Osteoblast (primary cell): ENCODE results near the gene NUP50. TPM values are rescaled to one million over a fixed set of nuclear protein-coding genes. Genes with fewer than 3 reads are reported as not detected.

Source experiments
- DNase-seq: peaks from one replicate; pipeline ENCODE4 v3.0.0; 2011; ENCODE audit warnings: low spot score, mixed read lengths; ENCODE audit not compliant: insufficient read length; ENCODE audit errors: missing footprints
- H2AFZ ChIP-seq: 2 replicates; pipeline ENCODE4 v1.6.0; 2011; ENCODE audit warnings: mild to moderate bottlenecking, low read length
- H3K27ac ChIP-seq: 2 replicates; pipeline ENCODE4 v1.5.1; 2011; ENCODE audit warnings: mild to moderate bottlenecking, low read depth, low read length, moderate library complexity
- H3K27me3 ChIP-seq: 2 replicates; pipeline ENCODE4 v1.6.0; 2012; ENCODE audit warnings: mild to moderate bottlenecking, control low read depth, inconsistent platforms, low read length, moderate library complexity; ENCODE audit not compliant: insufficient read depth
- H3K36me3 ChIP-seq: 2 replicates; pipeline ENCODE4 v1.5.1; 2011; ENCODE audit warnings: mild to moderate bottlenecking, low read length, control low read depth, moderate library complexity; ENCODE audit not compliant: insufficient read depth
- H3K4me1 ChIP-seq: 2 replicates; pipeline ENCODE4 v1.5.1; 2011; ENCODE audit warnings: mild to moderate bottlenecking, low read length, control low read depth, moderate library complexity; ENCODE audit not compliant: insufficient read depth
- H3K4me2 ChIP-seq: 2 replicates; pipeline ENCODE4 v1.6.0; 2011; ENCODE audit warnings: mild to moderate bottlenecking, low read length; ENCODE audit not compliant: insufficient read depth
- H3K4me3 ChIP-seq: fragments of 200-600 bp; sonication (generic); 3 replicates; pipeline ENCODE4 v1.5.1; 2012; ENCODE audit warnings: mild to moderate bottlenecking, low read length, inconsistent platforms; ENCODE audit not compliant: insufficient read depth
- H3K79me2 ChIP-seq: 2 replicates; pipeline ENCODE4 v1.6.0; 2012; ENCODE audit warnings: mild to moderate bottlenecking, low read length, control low read depth, inconsistent platforms; ENCODE audit not compliant: insufficient read depth
- H3K9me3 ChIP-seq: 2 replicates; pipeline ENCODE4 v1.5.1; 2011; ENCODE audit warnings: low read depth, low read length, control low read depth
- H4K20me1 ChIP-seq: 2 replicates; pipeline ENCODE4 v1.6.0; 2012; ENCODE audit warnings: mild to moderate bottlenecking, low read length, control low read depth; ENCODE audit not compliant: insufficient read depth
- CTCF ChIP-seq: IDR thresholded peaks from 2 replicates; pipeline ENCODE4 v1.5.1; 2011; ENCODE audit warnings: mild to moderate bottlenecking, low read depth, low read length, moderate library complexity; ENCODE audit errors: extremely low read depth
- total RNA-seq: library from RNA; depleted of rRNA; stranded (reverse); fragments of >200 nt; gene quantifications from 2 replicates; pipeline ENCODE4 v1.2.3, GENCODE V29; 2012

The NUP50 gene
- total RNA-seq, 1 donor: 54.3 TPM

- H4K20me1 ChIP-seq: peaks cover 8% of the 10 kb centered on the region
- peak; percentile 70 for DNase-seq
These were observed 64.1 kb downstream of the NUP50 start for GRCh38 chr22:45227645-45228400.

DNA sequence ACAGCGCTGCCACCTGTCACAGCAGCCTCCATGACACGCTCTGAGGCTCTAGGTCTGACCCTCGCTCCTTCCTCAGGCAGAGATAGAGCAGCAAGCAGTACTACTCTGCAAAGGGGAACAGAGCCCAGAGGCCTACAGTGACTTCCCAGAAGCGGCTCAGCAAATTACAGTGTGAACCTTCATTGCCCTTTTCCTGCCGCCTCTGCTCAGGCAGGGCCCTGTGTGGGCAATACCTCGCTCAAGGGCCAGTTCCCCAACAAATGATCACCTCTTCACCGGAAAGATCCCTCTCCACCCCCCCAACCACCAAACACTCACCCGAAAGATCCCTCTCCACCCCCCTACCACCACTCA is 64.7 kb downstream of the NUP50 start:
- Histone ChIP-seq H3K79me2 (peaks cover 22% of the 10 kb centered on the region), H3K9me3 (no peaks in the 10 kb centered on the region), H3K4me1 (peaks cover 9% of the 10 kb centered on the region), H4K20me1 (peaks cover 7% of the 10 kb centered on the region), H2AFZ (no peak overlapping the region), H3K27ac (no peak overlapping the region), H3K27me3 (no peaks in the 10 kb centered on the region), H3K4me2 (no peak overlapping the region), H3K36me3 (no peaks in the 10 kb centered on the region), H3K4me3 (no peak overlapping the region)
- peak; percentile 31 for DNase-seq
- no peak for TF ChIP-seq CTCF

More at GRCh38 chr22:45227645-45228400, 64.1 kb downstream of the NUP50 start:
- H3K4me1 ChIP-seq: peaks cover 9% of the 10 kb centered on the region
- TF ChIP-seq CTCF: no peak
- H3K9me3 ChIP-seq: no peaks in the 10 kb centered on the region
- no peak overlapping the region for H3K4me2 ChIP-seq
- H2AFZ ChIP-seq: no peak overlapping the region
- peaks cover 28% of the 10 kb centered on the region for H3K79me2 ChIP-seq
- no peak overlapping the region for H3K27ac ChIP-seq
- no peaks in the 10 kb centered on the region for H3K27me3 ChIP-seq
- no peak overlapping the region for H3K4me3 ChIP-seq
- no peaks in the 10 kb centered on the region for H3K36me3 ChIP-seq

- H2AFZ ChIP-seq: no peak overlapping the region
These were observed 65.5 kb downstream of the NUP50 start for GRCh38 chr22:45229181-45229580.

More at GRCh38 chr22:45229181-45229580, 65.5 kb downstream of the NUP50 start:
- Histone ChIP-seq H4K20me1 (peaks cover 6% of the 10 kb centered on the region), H3K4me3 (no peak overlapping the region), H3K4me2 (no peak overlapping the region), H3K36me3 (no peaks in the 10 kb centered on the region), H3K4me1 (peaks cover 9% of the 10 kb centered on the region), H3K9me3 (no peaks in the 10 kb centered on the region), H3K27me3 (no peaks in the 10 kb centered on the region), H3K79me2 (peaks cover 18% of the 10 kb centered on the region), H3K27ac (no peak overlapping the region)
- TF ChIP-seq CTCF: no peak
- DNase-seq: peak; percentile 65
